GM18498 (cell line): Measurements from ENCODE around the gene DYNC2H1.
"Not testable (repeated sequence)": the region's sequence is repeated elsewhere in the genome, so short reads cannot be mapped to it uniquely, and the experiment has no call there.

ENCODE experiments used
- ATAC-seq: cut with Tn5 transposase; IDR thresholded peaks from one replicate; pipeline ENCODE4 v1.9.1; 2021; ENCODE audit warnings: mild to moderate bottlenecking, moderate library complexity; ENCODE audit not compliant: unreplicated experiment

The DYNC2H1 gene

DNA sequence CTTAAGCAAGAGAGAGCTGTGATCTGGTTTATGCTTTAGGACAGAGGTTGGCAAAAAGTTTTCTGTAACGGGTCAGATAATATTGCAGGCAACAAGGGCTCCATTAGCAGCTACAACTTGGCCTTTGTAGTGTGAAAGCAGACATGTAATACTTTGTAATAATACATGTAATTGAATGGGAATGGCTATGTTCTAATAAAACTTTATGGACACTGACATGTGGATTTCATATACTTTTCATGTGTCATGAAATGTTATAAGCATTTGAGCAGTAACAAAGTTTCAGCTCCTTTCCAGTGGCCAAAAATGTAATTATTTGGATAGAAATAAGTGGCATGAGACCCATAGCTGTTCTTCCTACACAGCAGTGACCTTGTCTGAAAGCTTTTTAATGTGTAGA, 3.1 kb downstream of the DYNC2H1 start:
- no peak for ATAC-seq

DNA sequence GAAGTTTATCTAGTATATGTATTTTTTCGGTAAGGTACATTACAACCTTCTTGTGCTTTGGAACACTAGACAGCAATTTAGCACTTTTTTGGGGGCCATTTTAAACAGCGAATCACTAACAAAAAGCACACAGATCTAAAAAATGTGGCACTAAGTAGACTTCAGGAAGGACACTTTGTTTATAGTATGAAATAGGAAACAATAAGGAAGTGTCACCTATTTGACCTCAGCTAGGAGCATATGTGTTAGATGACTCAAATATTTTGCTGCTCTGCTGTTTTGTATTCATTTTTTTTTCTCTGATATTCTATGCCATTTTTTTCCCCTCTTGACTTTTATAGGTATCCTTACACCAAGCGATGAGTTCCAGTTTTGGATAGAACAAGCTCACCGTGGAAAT, 5.6 kb downstream of the DYNC2H1 start:
- ATAC-seq = no peak

DNA sequence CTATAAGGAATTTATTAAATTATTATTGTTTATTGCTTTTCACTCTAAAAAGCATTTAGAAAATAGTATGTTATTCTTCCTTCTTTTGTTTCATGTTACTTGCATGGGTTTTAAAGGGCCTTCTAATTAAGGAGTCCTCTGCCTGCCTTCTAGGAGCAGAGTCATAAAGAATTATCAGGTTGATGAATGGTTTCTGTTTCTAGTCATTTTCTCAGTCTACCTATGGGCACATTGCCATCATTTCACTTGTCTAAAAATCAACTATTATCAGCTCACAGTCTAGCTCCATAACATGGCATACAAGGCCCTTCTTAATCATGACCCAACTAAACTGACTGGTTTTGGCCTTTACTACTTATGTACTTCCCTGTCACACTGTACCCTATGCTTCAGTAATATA, 16.2 kb downstream of the DYNC2H1 start:
- no peak for ATAC-seq

GRCh38 chr11:103141986-103142385, 32.8 kb downstream of the DYNC2H1 start:
- ATAC-seq = not testable (repeated sequence)

- ATAC-seq = no peak
Measured at GRCh38 chr11:103147627-103148026, 38.4 kb downstream of the DYNC2H1 start.

DNA sequence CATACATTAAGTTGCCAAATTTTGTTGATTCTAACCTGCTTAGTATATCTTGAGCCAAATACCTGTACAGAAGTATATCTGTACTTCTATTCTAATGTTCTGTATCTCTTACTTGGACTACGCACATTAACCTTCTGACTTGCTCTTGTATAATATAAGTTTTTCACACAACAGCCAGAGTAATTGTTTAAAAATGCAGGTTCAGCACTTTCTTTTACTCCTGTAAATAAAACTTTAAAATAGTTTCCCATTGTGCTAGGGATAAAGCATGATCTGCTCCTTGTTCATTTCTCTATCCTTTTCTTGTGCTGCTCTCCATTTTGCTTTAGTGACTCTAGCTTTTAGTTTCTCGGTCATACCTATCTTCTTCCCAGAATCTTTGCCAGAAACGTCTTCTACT, 48.3 kb downstream of the DYNC2H1 start:
- ATAC-seq = no peak

GRCh38 chr11:103164093-103164796, 55.0 kb downstream of the DYNC2H1 start:
- no peak for ATAC-seq

GRCh38 chr11:103167166-103167565, 57.9 kb downstream of the DYNC2H1 start:
- no peak for ATAC-seq

- ATAC-seq = no peak
Measured at GRCh38 chr11:103170865-103171264, 61.6 kb downstream of the DYNC2H1 start.

GRCh38 chr11:103175461-103176129, 66.4 kb downstream of the DYNC2H1 start:
- no peak for ATAC-seq

- ATAC-seq = no peak
Measured at GRCh38 chr11:103183981-103184611, 74.9 kb downstream of the DYNC2H1 start.

- no peak for ATAC-seq
Measured at GRCh38 chr11:103202048-103202651, 92.9 kb downstream of the DYNC2H1 start.

GRCh38 chr11:103210543-103210942, 101.3 kb downstream of the DYNC2H1 start:
- no peak for ATAC-seq

DNA sequence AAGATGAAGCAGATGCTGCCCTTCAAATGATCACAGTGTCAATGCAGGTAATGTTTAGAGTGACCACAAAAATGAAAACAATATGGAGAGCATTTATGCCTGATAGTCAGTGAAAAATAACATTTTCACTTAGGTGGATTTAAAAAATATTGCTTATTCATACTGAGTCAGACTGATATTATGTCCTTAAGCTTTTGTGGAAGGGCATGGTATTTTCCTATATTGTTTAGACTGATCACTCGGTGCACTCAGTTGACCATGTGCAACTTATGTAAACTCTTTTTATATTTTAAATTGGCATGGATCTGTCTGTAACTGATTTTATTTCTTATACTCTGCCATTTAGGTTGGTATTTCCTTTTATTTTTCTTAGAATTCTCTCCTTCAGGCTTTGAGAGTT, 106.6 kb downstream of the DYNC2H1 start:
- no peak for ATAC-seq

DNA sequence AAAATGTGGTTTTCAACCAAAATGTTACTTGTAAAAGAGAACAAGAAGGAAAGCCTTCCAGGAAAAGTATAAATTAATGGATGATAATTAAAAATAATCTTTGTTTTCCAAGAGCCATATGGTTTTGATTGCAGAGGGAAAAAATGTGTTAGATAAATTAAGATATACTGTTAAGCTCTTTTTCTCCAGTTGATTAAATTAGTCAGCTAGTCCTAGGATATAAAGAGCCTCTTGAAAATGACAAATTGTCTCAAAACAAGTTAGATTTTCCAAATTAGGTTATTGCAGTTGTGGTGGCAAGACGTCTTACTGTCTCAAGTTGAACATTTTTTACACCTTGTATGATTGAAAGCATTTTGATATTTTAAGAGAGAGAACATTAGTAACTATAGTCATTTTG, 110.9 kb downstream of the DYNC2H1 start:
- no peak for ATAC-seq

GRCh38 chr11:103222806-103223205, 113.6 kb downstream of the DYNC2H1 start:
- no peak for ATAC-seq

GRCh38 chr11:103228807-103229206, 119.6 kb downstream of the DYNC2H1 start:
- ATAC-seq = no peak

GRCh38 chr11:103234974-103235373, 125.7 kb downstream of the DYNC2H1 start:
- ATAC-seq = no peak

DNA sequence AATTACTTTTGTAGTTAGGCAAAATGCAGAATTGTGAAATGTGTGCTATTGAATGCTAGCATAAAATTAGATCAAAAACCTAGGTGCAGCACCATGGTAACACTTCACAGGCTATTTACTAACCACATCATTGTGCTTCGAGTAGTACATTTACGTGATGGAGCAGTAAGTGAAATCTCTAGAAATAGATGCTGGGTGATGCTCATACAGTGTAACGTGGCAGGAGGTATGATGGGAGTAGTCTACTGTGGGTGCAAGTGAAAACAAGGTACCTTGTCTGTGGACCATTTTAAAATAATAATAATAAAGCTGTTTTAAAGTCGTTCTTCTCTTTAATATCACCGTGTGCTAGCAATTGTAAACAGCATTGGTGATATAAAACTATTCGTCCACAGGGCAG, 132.3 kb downstream of the DYNC2H1 start:
- no peak for ATAC-seq

DNA sequence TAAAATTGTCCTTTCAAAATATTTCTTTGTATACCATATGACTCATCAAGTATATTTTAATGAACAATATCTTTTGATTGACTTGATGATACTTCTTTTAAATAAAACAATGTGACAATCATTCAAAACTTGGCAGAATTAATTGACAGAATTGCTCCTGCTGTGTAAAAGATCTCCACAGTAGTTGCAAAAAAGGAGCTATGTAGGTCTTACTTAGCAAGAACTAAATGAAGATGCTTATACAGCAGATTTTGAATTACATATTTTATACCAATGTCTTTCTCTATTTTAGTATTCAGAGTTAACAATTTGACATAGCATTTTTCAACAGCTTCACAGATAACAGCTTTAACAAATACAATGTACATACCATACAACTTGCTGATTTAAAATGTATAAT, 144.9 kb downstream of the DYNC2H1 start:
- ATAC-seq = no peak

GRCh38 chr11:103257360-103257759, 148.1 kb downstream of the DYNC2H1 start:
- no peak for ATAC-seq
